GM12878 (cell line): ENCODE measurements around the gene WNT8A. TPM values are rescaled to one million over a fixed set of nuclear protein-coding genes. Genes with fewer than 3 reads are reported as not detected.

Experiments
- ATAC-seq: fragments of 200-7000 bp; cut with Tn5 transposase; 3 replicates; pipeline ENCODE4 v1.9.1; 2020; ENCODE audit warnings: mild to moderate bottlenecking, moderate library complexity
- BruUV-seq: library from RNA; stranded (reverse); fragments of 400-500 nt; replicated peaks from 2 replicates; lab custom pipeline; 2021; lab: Mats Ljungman, UMichigan
- CTCF ChIA-PET: fragments of 300-600 bp; sonication (Branson Sonifier 250); formaldehyde crosslinking; extraction: SDS; loops from one replicate; lab custom pipeline; 2021; ENCODE audit warnings: inconsistent platforms; lab: Yijun Ruan, JAX
- POLR2A ChIA-PET: fragments of 350-600 bp; formaldehyde crosslinking; extraction: SDS; loops from one replicate; lab custom pipeline; 2021; ENCODE audit warnings: inconsistent platforms; lab: Charles Lee
- RAD21 ChIA-PET: fragments of 300-600 bp; sonication (Branson Sonifier 250); formaldehyde crosslinking; loops from one replicate; lab custom pipeline; 2023; ENCODE audit warnings: antibody characterized with exemption; ENCODE audit not compliant: unreplicated experiment; lab: Charles Lee
- SMC1A ChIA-PET: fragments of 300-600 bp; sonication (Branson Sonifier 250); formaldehyde crosslinking; loops from one replicate; lab custom pipeline; 2023; ENCODE audit not compliant: unreplicated experiment, uncharacterized antibody; lab: Charles Lee
- DNase-seq: peaks from one replicate; pipeline ENCODE4 v3.0.0-alpha.2; 2011; ENCODE audit warnings: low read depth, low spot score
- FAIRE-seq: peaks from 3 replicates; lab custom pipeline; 2011; peaks lifted over from hg19 to GRCh38; lab: Jason Lieb, UNC
- H2AFZ ChIP-seq: 2 replicates; pipeline ENCODE4 v1.6.0; 2011; ENCODE audit warnings: low read depth, low read length, control low read depth; ENCODE audit not compliant: control insufficient read depth
- H3K27ac ChIP-seq: 2 replicates; pipeline ENCODE4 v1.5.1; 2011; ENCODE audit warnings: control low read depth; ENCODE audit not compliant: control insufficient read depth, insufficient read depth
- H3K27me3 ChIP-seq, 2 experiments: replicated peaks in 1 of 2; 2 replicates each; pipeline versions ENCODE4 v1.6.0 to v1.6.1; 2011; ENCODE audit warnings: low read length in 1 of 2; ENCODE audit not compliant: control insufficient read depth in 2 of 2, insufficient read depth in 2 of 2
- H3K36me3 ChIP-seq, 2 experiments: 2 replicates each; pipeline ENCODE4 v1.5.1; 2011; ENCODE audit warnings: low read length in 1 of 2; ENCODE audit not compliant: control insufficient read depth in 2 of 2, insufficient read depth in 2 of 2
- H3K4me1 ChIP-seq: 2 replicates; pipeline ENCODE4 v1.6.1; 2011; ENCODE audit warnings: mild to moderate bottlenecking, low read length, moderate library complexity, mixed read lengths; ENCODE audit not compliant: control insufficient read depth, insufficient read depth
- H3K4me2 ChIP-seq: 2 replicates; pipeline ENCODE4 v1.6.0; 2011; ENCODE audit warnings: control low read depth; ENCODE audit not compliant: control insufficient read depth, insufficient read depth
- H3K4me3 ChIP-seq: fragments of 200-600 bp; sonication (generic); 2 replicates; pipeline ENCODE4 v1.5.1; 2016
- H3K79me2 ChIP-seq: 2 replicates; pipeline ENCODE4 v1.6.0; 2011; ENCODE audit warnings: low read length; ENCODE audit not compliant: control insufficient read depth, insufficient read depth
- H3K9ac ChIP-seq: 2 replicates; pipeline ENCODE4 v1.8.0; 2011; ENCODE audit warnings: low read length, control low read depth, mixed read lengths; ENCODE audit not compliant: control insufficient read depth, insufficient read depth
- H3K9me3 ChIP-seq: replicated peaks from 3 replicates; pipeline ENCODE4 v1.5.1; 2011; ENCODE audit warnings: mild to moderate bottlenecking, low read length; ENCODE audit not compliant: control insufficient read depth, insufficient read depth
- H4K20me1 ChIP-seq: 2 replicates; pipeline ENCODE4 v1.6.0; 2011; ENCODE audit not compliant: control insufficient read depth, insufficient read depth
- BMI1 ChIP-seq: fragments of 450-650 bp; IDR thresholded peaks from 2 replicates; pipeline ENCODE4 v1.6.1; 2016; ENCODE audit warnings: mild to moderate bottlenecking, moderate library complexity, borderline replicate concordance
- EGR1 ChIP-seq, 2 experiments: IDR thresholded peaks; 1 replicate in 1 of 2; 2 replicates in 1 of 2; pipeline ENCODE4 v1.6.1; 2011 to 2012; ENCODE audit warnings: low read depth in 2 of 2, low read length in 2 of 2, borderline replicate concordance in 1 of 2, mild to moderate bottlenecking in 1 of 2, moderate library complexity in 1 of 2
- EZH2 ChIP-seq: IDR thresholded peaks from 2 replicates; pipeline ENCODE4 v1.6.1; 2012; ENCODE audit warnings: low read depth, mild to moderate bottlenecking, control low read depth, inconsistent platforms, low read length, borderline replicate concordance; ENCODE audit not compliant: control insufficient read depth
- FOXM1 ChIP-seq: IDR thresholded peaks from 2 replicates; pipeline ENCODE4 v1.6.1; 2012; ENCODE audit warnings: low read depth, mild to moderate bottlenecking, inconsistent platforms, low read length, moderate library complexity
- LARP7 ChIP-seq: fragments of 450-650 bp; IDR thresholded peaks from 2 replicates; pipeline ENCODE4 v1.6.1; 2017; ENCODE audit warnings: mild to moderate bottlenecking
- NBN ChIP-seq: fragments of 450-650 bp; IDR thresholded peaks from 2 replicates; pipeline ENCODE4 v1.6.1; 2016
- NFXL1 ChIP-seq: fragments of 450-650 bp; IDR thresholded peaks from 2 replicates; pipeline ENCODE4 v1.6.1; 2017; ENCODE audit warnings: antibody characterized with exemption, mild to moderate bottlenecking, borderline replicate concordance
- POU2F2 ChIP-seq: IDR thresholded peaks from 3 replicates; pipeline ENCODE4 v1.6.1; 2011; ENCODE audit warnings: low read depth, mild to moderate bottlenecking, low read length, borderline replicate concordance
- SMC3 ChIP-seq: IDR thresholded peaks from 2 replicates; pipeline ENCODE4 v1.6.1; 2011; ENCODE audit warnings: low read length, improper control_type of control experiment, borderline replicate concordance
- WGBS: methylation state at CpG from one replicate; pipeline ENCODE4 v1.1.6; 2016; ENCODE audit warnings: low lambda C conversion rate; ENCODE audit not compliant: insufficient replicate concordance, insufficient coverage; ENCODE audit errors: missing lambda C conversion rate; 5-methylcytosine and 5-hydroxymethylcytosine counted together
- in situ Hi-C: fragments of 300-500 bp; cut with MboI; formaldehyde crosslinking; loops from 9 replicates; pipeline ENCODE4 v1.14.3; 2018; ENCODE audit warnings: mixed read lengths
- intact Hi-C: fragments of 100-400 bp; cut with micrococcal nuclease; formaldehyde crosslinking; loops from one replicate; pipeline ENCODE4 v1.14.2; 2022; ENCODE audit not compliant: unreplicated experiment
- polyA plus RNA-seq, 11 experiments: library from polyadenylated mRNA; depleted of rRNA in 4 of 11; unstranded in 6 of 11; stranded (reverse) in 5 of 11; fragments of >200 nt; fragmentation: Nextera tagmentation in 4 of 11; fragmentation: Illumina TruSeq in 1 of 11; extraction: Ambion mirVana in 4 of 11; extraction: Trizol in 1 of 11; gene quantifications; 1 replicate in 1 of 11; 2 replicates in 10 of 11; pipeline versions ENCODE4 v1.2.1 to v1.2.3, GENCODE V29; 2011 to 2016; ENCODE audit warnings: inconsistent platforms in 2 of 11, missing spikeins in 2 of 11, low read depth in 1 of 11
- total RNA-seq, 4 experiments: library from RNA; depleted of rRNA in 3 of 4; stranded (reverse); fragments of >200 nt in 3 of 4; fragmentation: Illumina TruSeq in 1 of 4; extraction: Trizol in 1 of 4; gene quantifications; 2 replicates each; pipeline versions ENCODE4 v1.2.1 to v1.2.3, GENCODE V29; 2013 to 2021
- TF ChIP-seq, protein P1 (sequence below): IDR thresholded peaks from 2 replicates; pipeline ENCODE4 v1.6.1; 2011; ENCODE audit warnings: borderline replicate concordance, low read depth, mild to moderate bottlenecking, moderate library complexity, low read length; ENCODE audit not compliant: insufficient read depth, poor library complexity, severe bottlenecking
- TF ChIP-seq, protein P2 (sequence below): IDR thresholded peaks from 2 replicates; pipeline ENCODE4 v1.6.1; 2012; ENCODE audit warnings: mild to moderate bottlenecking, low read depth, low read length

The WNT8A gene
- total and polyA plus RNA-seq, 10 of the 15 experiments (the other 5 are each of a cell fraction or from before 2014, with no cell fraction given), result not detected

DNA sequence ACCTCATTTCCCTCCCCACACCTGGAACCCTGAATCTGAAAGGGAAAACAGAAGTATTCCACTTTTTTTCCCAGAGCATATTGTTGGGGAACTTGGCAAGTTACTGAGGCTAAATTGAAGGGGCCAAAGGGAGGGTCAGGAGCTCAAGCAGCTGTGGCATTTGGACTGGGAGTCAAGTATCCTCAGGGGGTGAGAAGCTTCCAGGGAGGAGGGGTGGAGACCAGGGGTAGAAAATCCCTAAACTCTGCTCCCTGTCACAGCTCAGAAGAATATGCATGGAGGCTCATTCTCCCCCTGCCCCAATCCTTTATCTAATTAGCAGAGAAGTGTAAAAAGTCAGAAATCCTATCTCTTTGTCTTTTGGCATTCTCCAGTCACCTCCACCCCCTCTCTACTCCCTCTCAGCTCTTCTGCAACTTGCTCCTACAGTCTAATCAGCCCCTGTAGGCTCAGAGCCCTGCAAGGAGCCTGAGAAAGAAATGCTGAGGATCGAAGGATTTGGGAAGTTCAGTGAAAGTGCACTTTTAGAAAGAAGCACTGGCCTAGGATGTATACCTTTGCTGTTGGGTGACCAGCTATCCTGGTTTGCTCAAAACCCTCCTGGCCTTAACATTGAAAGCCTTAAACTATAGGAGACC, 5.7 kb upstream of the WNT8A start:
- in situ Hi-C loops, result loop anchor here (25.0 kb wide), 1 partner anchor 741 kb away; no protein-coding TSS in a partner anchor
- Histone ChIP-seq H3K4me2 (no peak overlapping the region), H3K4me3 (no peak overlapping the region), H3K27me3 (no peaks in the 10 kb centered on the region), H3K79me2 (no peaks in the 10 kb centered on the region), H3K36me3 (no peaks in the 10 kb centered on the region), H3K27ac (no peak overlapping the region), H3K4me1 (peaks cover 7% of the 10 kb centered on the region), H3K9me3 (no peaks in the 10 kb centered on the region), H4K20me1 (no peaks in the 10 kb centered on the region), H3K9ac (no peak overlapping the region)
- BruUV-seq, result no TSS peak
- CTCF ChIA-PET, result interaction anchor here (0.7 to 12.1 kb wide), 22 partner anchors 10 to 1185 kb away, joined by 3 to 243 read pairs (median 6); partner anchors contain the start of genes BRD8, KIF20A, NME5 and PKD2L2
- SMC1A ChIA-PET, result interaction anchor here (0.9 to 7.0 kb wide), 17 partner anchors 10 to 470 kb away, joined by 3 to 87 read pairs (median 4); partner anchors contain the start of genes BRD8, FAM13B and KIF20A
- DNase-seq, result no peak
- intact Hi-C loops, result no loop called here
- RAD21 ChIA-PET, result interaction anchor here (0.9 to 4.7 kb wide), 8 partner anchors 12 to 425 kb away, joined by 3 to 59 read pairs (median 6); partner anchors contain the start of gene NME5
- no peak for ATAC-seq
- POLR2A ChIA-PET, result interaction anchor here (0.6 kb wide), 1 partner anchor 15 kb away, joined by 3 read pairs; no protein-coding TSS in a partner anchor
- WGBS, result 33% methylated on average over 1 of the region's 1 CpG
- no peak for FAIRE-seq
- TF ChIP-seq, protein P1, sequence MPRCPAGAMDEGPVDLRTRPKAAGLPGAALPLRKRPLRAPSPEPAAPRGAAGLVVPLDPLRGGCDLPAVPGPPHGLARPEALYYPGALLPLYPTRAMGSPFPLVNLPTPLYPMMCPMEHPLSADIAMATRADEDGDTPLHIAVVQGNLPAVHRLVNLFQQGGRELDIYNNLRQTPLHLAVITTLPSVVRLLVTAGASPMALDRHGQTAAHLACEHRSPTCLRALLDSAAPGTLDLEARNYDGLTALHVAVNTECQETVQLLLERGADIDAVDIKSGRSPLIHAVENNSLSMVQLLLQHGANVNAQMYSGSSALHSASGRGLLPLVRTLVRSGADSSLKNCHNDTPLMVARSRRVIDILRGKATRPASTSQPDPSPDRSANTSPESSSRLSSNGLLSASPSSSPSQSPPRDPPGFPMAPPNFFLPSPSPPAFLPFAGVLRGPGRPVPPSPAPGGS, result no peak
- no peak for TF ChIP-seq SMC3
- TF ChIP-seq EZH2, result no peak
- no peak for TF ChIP-seq FOXM1
- TF ChIP-seq BMI1, result no peak
- TF ChIP-seq NBN, result no peak
- no peak for TF ChIP-seq EGR1 (IDR thresholded peaks at IDR 0.05; ENCODE audit: borderline replicate concordance in 1 of 2, low read depth in 2 of 2, low read length in 2 of 2)
- TF ChIP-seq POU2F2, result no peak
- no peak for TF ChIP-seq NFXL1
- TF ChIP-seq LARP7, result no peak
- TF ChIP-seq, protein P2, sequence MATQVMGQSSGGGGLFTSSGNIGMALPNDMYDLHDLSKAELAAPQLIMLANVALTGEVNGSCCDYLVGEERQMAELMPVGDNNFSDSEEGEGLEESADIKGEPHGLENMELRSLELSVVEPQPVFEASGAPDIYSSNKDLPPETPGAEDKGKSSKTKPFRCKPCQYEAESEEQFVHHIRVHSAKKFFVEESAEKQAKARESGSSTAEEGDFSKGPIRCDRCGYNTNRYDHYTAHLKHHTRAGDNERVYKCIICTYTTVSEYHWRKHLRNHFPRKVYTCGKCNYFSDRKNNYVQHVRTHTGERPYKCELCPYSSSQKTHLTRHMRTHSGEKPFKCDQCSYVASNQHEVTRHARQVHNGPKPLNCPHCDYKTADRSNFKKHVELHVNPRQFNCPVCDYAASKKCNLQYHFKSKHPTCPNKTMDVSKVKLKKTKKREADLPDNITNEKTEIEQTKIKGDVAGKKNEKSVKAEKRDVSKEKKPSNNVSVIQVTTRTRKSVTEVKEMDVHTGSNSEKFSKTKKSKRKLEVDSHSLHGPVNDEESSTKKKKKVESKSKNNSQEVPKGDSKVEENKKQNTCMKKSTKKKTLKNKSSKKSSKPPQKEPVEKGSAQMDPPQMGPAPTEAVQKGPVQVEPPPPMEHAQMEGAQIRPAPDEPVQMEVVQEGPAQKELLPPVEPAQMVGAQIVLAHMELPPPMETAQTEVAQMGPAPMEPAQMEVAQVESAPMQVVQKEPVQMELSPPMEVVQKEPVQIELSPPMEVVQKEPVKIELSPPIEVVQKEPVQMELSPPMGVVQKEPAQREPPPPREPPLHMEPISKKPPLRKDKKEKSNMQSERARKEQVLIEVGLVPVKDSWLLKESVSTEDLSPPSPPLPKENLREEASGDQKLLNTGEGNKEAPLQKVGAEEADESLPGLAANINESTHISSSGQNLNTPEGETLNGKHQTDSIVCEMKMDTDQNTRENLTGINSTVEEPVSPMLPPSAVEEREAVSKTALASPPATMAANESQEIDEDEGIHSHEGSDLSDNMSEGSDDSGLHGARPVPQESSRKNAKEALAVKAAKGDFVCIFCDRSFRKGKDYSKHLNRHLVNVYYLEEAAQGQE, result no peak
- TF ChIP-seq, all 136 proteins: peak for 0
- no peak overlapping the region for H2AFZ ChIP-seq
